ENCODE results near the gene COL15A1.

Gene COL15A1

GRCh38 chr9:99040911-99041582 is 97.3 kb downstream of the COL15A1 start:
- peak; percentile 78 to 80 for DNase-seq

DNA sequence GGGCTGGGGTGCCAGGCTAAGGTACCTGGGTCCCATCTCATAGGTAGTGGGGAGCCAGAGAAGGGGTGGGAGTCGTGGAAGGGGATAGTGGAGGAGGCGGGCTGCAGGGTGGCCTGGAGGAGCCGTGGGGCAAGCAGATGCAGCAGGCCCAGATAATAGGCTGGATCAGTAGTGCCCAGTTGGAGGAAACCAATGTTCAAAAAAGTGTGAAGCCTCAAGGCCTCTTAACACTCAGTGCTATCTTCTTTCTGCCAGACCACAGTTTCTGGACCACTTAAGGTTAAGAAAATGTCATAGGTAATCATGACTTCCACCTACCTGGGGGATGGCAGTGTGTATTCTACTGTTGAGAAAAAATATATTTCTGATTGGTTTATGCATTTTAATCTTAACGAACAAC is 97.9 kb downstream of the COL15A1 start:
- no peak for DNase-seq

GRCh38 chr9:99042620-99043019 is 98.9 kb downstream of the COL15A1 start:
- DNase-seq: no peak

- no peak for DNase-seq
Observed at GRCh38 chr9:99044827-99045226, 101.1 kb downstream of the COL15A1 start.

GRCh38 chr9:99046068-99046467 is 102.4 kb downstream of the COL15A1 start:
- no peak for DNase-seq

- no peak for DNase-seq
Observed at GRCh38 chr9:99046542-99047071, 102.9 kb downstream of the COL15A1 start.

- no peak for DNase-seq
Observed at GRCh38 chr9:99049228-99049627, 105.5 kb downstream of the COL15A1 start.

- DNase-seq: no peak
Observed at GRCh38 chr9:99049641-99050040, 105.9 kb downstream of the COL15A1 start.

- no peak for DNase-seq
Observed at GRCh38 chr9:99050292-99050911, 106.7 kb downstream of the COL15A1 start.

GRCh38 chr9:99050924-99051323 is 107.2 kb downstream of the COL15A1 start:
- no peak for DNase-seq

DNA sequence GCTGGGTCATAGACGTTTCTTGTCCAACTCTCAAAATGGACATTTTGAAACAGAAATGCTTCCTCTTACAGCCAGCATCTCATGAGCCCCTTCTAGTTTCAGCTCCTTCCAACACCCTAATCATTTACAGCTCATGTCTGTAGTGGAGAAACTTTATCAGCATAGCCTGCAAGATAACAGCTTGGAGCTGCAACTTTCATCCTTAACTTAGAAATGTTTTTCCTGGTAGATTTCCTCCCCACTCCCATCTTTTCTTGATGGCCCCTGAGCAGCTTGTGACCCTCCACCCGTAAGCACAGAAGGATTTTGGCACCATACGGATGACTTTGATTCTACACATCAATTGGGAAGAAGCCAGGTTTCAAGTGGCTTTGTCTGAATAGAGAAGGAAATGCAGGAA is 107.7 kb downstream of the COL15A1 start:
- DNase-seq: no peak

- no peak for DNase-seq
Observed at GRCh38 chr9:99051851-99052250, 108.1 kb downstream of the COL15A1 start.

- no peak for DNase-seq
Observed at GRCh38 chr9:99052815-99053715, 109.4 kb downstream of the COL15A1 start.

DNA sequence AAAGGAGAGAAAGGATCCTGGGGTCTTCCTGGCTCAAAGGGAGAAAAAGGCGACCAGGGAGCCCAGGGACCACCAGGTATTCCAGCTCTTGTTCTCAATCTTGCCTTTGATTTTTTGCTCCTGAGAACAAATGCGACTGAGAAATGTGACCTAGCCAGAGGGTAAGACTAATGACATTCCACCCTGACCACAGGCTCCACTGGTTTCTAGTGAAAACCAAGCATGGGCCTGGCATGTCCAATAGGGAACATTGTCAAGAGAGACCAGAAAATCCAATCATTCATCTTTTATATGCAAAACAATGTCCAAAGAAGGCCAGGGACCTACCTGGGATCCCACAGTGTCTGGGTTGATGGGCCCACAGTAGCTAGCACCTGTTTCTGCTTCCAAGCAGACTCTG is 110.9 kb downstream of the COL15A1 start:
- DNase-seq: no peak

- DNase-seq: no peak
Observed at GRCh38 chr9:99055384-99055783, 111.7 kb downstream of the COL15A1 start.

DNA sequence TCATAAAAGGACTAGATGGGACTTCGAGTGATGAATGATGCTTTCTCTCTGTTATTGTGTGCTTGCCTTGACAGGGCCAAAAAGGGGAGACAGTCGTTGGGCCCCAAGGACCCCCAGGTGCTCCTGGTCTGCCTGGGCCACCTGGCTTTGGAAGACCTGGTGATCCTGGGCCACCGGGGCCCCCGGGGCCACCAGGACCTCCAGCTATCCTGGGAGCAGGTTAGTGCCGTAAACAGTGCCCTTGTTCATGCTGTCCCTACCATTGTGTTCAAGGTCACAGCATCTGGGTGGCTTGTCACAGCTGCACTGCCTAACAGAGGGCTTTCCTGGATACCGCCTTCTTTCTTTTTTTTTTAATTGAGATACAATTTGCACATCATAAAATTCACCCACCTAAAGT is 112.5 kb downstream of the COL15A1 start:
- no peak for DNase-seq

GRCh38 chr9:99056886-99057664 is 113.4 kb downstream of the COL15A1 start:
- DNase-seq: peak in 1 of 2 experiments; percentile 21

DNA sequence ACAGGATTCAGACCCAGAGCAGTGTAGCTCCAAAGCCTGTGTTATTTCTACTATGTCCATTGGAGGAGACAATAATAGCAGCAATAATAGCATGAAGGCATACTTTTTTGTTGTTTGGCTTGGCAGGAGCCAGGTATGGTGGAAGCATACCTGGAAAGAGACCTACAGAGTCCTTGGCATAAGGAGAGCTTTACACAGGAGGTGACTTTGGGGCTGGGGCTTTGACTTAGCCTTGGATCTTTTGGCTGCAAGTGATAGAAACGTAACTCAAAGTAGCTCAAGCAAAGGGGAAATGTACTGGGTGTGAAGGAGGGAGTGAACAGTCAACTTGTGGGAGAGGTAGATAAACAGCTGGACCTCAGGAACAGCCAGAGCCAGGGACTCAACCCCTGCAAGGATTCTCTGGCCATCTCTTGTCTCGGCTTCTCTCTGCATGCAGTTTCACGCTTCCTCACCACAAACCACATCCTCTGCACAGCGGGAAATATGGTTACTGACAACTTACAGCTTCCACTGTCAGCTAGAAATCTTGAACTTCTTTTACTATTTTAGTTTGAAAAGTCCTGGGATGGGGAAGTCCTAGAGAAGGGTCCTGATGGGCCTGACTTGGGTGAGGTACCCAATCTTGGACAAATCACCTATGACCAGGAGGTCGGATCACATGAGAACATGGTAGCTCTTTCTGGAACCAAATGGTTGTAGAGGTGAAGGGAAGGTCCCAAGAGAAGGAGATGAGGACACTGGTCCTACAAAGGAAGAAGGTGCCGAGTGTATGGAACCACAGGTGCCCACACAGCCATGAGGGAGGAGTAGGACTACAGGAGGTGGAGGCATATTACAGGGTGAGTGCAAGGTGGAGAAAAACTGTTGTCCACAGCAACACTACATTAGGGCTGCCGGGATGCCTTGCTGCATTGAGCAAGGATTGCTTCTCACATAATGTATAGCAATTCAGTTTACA is 114.2 kb downstream of the COL15A1 start:
- peak; percentile 87 to 89 for DNase-seq

DNA sequence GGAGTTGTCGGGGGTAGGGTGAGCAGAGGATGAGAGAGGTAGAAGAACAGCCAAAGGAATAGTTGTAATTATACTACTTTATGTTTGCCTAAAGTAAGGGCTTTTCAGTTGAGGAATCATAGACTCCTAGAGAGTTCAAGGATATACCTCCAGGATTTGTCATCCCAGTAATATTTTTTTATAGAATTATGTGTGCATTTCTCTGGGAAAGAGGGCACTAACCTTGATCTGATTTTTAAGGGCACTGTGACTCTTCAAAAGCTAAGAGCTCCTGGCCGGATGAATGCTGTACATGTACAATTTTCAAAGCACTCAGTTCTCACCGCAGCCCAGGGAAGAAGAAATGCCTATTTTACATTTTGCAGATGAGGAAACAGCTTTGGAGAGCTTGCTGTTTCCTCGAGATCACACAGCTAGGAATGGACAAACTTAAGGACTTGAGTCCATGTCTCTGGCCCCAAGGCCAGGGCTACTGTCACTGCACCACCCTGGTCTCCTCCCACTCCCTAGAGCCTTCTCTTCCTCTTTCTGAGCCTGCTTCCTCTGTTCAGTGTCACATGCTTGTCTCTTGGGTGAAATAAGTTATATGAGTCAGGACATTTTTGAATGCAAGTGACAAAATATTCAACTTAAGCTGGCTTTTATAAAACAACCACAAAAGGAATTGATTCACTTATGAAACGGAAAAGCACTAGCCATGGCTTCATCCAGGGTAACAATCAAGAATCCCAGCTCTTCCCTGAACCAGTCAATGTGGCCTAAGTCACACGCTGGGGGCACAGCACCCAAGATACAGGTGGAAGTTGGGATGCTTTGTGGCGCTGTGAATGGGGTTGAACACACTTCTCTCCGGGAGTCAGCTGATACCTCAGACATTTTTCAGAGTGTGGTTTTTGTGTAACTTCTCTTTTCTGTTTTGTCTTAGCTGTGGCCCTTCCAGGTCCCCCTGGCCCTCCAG is 115.5 kb downstream of the COL15A1 start:
- peak; percentile 83 to 95 for DNase-seq

DNA sequence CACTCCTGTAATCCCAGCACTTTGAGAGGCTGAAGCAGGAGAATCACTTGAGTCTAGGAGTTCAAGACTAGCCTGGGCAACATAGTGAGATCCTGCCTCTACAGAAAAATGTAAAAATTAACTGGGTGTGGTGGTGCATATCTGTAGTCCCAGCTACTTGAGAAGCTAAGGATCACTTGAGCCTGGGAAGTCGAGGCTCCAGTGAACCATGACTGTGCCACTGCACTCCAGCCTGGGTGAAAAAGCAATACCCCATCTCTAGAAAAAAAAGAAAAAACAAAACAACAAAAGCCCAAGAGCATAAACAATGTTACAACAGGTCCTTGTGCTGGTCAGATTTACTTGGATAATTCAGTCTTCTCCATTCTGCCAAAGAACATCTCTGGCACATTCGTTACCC is 116.9 kb downstream of the COL15A1 start:
- no peak for DNase-seq
